SKM-1 (cell line): ENCODE results near the gene AK1.

ENCODE experiments used
- DNase-seq: peaks from one replicate; lab custom pipeline; 2025; ENCODE audit not compliant: unreplicated experiment; lab: John Stamatoyannopoulos, UW

The AK1 gene

GRCh38 chr9:127909839-127910273 is 32.4 kb upstream of the AK1 start:
- DNase-seq: no peak

GRCh38 chr9:127908660-127908926 is 31.1 kb upstream of the AK1 start:
- DNase-seq: no peak

- DNase-seq: no peak
Measured at GRCh38 chr9:127907867-127908659, 30.6 kb upstream of the AK1 start.

- no peak for DNase-seq
Measured at GRCh38 chr9:127905788-127906191, 28.3 kb upstream of the AK1 start.

GRCh38 chr9:127905004-127905728 is 27.7 kb upstream of the AK1 start:
- peak; percentile 68 for DNase-seq

GRCh38 chr9:127904561-127905003 is 27.1 kb upstream of the AK1 start:
- peak; percentile 68 for DNase-seq

- no peak for DNase-seq
Measured at GRCh38 chr9:127903557-127904475, 26.3 kb upstream of the AK1 start.

GRCh38 chr9:127899128-127899943 is 21.9 kb upstream of the AK1 start, which contains the start of gene ST6GALNAC6:
TSS of gene ST6GALNAC6 (minus strand) at chr9:127899603. CDS start at chr9:127897981, 1,622 bp downstream.
- DNase-seq: peak; percentile 59

GRCh38 chr9:127898433-127899127 is 21.1 kb upstream of the AK1 start:
- no peak for DNase-seq

- peak; percentile 67 for DNase-seq
Measured at GRCh38 chr9:127897193-127897692, 19.8 kb upstream of the AK1 start.

GRCh38 chr9:127896395-127897192 is 19.1 kb upstream of the AK1 start:
- DNase-seq: no peak

- no peak for DNase-seq
Measured at GRCh38 chr9:127895811-127896210, 18.3 kb upstream of the AK1 start.

GRCh38 chr9:127893392-127893791 is 15.9 kb upstream of the AK1 start:
- DNase-seq: no peak

GRCh38 chr9:127892831-127893230 is 15.4 kb upstream of the AK1 start:
- no peak for DNase-seq

GRCh38 chr9:127890053-127890452 is 12.6 kb upstream of the AK1 start:
- DNase-seq: no peak

GRCh38 chr9:127887792-127888191 is 10.3 kb upstream of the AK1 start:
- DNase-seq: no peak

- DNase-seq: no peak
Measured at GRCh38 chr9:127886401-127886972, 9.0 kb upstream of the AK1 start.

GRCh38 chr9:127885508-127886281 is 8.2 kb upstream of the AK1 start:
- no peak for DNase-seq
